ENCODE results near the gene EIF4E1B.

The EIF4E1B gene

DNA sequence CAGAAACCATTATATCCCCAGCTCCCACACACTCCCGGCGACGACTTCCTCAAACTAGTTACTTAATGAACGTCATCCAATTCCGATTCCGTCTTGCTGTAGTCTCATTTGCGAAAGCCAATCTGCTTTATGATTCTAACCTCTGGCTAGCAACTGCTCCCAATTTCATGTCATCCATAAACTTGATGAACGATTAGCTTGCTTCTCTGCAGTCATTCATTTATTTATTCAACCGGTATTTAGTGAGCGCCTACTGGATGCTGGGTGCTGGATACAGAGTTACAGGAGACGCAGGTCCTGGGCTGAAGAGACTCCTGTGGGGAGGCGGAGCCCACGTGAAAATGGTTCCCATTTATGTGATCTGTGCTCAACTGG is 63.0 kb downstream of the EIF4E1B start:
- TF ChIP-seq, protein P1, sequence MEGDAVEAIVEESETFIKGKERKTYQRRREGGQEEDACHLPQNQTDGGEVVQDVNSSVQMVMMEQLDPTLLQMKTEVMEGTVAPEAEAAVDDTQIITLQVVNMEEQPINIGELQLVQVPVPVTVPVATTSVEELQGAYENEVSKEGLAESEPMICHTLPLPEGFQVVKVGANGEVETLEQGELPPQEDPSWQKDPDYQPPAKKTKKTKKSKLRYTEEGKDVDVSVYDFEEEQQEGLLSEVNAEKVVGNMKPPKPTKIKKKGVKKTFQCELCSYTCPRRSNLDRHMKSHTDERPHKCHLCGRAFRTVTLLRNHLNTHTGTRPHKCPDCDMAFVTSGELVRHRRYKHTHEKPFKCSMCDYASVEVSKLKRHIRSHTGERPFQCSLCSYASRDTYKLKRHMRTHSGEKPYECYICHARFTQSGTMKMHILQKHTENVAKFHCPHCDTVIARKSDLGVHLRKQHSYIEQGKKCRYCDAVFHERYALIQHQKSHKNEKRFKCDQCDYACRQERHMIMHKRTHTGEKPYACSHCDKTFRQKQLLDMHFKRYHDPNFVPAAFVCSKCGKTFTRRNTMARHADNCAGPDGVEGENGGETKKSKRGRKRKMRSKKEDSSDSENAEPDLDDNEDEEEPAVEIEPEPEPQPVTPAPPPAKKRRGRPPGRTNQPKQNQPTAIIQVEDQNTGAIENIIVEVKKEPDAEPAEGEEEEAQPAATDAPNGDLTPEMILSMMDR (IDR thresholded peaks at IDR 0.05; ENCODE audit: insufficient read depth, low read depth, low read length, missing control alignments) = no peak
- no peak for DNase-seq (ENCODE audit: low read depth)
- no peak overlapping the region for H3K4me3 ChIP-seq (ENCODE audit: low read depth, low read length)

DNA sequence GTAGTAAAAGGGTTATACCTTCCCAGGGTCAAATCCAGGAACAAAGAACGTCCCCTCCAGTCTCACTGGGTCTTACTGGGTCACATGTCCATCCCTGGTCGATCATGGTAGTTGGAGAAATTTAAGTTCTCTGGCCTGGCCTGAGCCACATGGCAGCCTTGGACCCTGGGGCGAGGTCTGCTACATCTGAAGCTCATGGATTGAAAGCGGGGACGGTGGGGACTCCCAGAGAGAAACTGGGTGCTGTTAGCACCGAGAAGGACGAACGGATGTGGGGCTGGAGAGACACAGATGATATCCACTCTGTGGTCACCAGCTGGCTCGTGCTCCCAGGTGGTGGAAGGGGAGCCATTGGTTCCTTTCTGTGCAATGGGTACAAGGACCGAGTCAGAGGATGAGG is 63.7 kb downstream of the EIF4E1B start:
- no peak for DNase-seq (ENCODE audit: low read depth)

DNA sequence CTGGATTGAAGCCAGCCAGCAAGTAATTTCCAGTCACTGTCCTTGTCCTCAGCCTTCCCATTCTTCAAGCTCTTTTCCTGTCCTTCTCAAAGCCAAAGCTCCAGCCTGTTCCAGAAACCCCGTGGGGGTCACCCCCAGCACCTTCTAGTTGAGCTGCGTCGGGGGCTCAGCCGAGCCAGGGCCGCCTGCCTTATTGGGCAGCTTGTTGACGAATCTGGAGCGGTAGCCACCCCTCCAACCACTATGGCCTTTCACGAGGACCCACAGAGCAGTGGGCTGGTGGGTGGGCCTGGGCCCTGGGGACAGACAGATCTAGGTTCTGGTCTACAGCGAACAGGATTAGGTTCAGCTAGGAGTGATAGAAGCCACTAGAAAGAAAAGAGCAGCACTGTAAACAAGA is 64.2 kb downstream of the EIF4E1B start:
- TF ChIP-seq, protein P1 (IDR thresholded peaks at IDR 0.05; ENCODE audit: insufficient read depth, low read depth, low read length, missing control alignments) = no peak
- no peak overlapping the region for H3K4me3 ChIP-seq (ENCODE audit: low read depth, low read length)
- no peak for DNase-seq (ENCODE audit: low read depth)

More for the DNA sequence above, 63.7 kb downstream of the EIF4E1B start:
- TF ChIP-seq, protein P1 (IDR thresholded peaks at IDR 0.05; ENCODE audit: insufficient read depth, low read depth, low read length, missing control alignments) = no peak
- H3K4me3 ChIP-seq (ENCODE audit: low read depth, low read length) = no peak overlapping the region

DNA sequence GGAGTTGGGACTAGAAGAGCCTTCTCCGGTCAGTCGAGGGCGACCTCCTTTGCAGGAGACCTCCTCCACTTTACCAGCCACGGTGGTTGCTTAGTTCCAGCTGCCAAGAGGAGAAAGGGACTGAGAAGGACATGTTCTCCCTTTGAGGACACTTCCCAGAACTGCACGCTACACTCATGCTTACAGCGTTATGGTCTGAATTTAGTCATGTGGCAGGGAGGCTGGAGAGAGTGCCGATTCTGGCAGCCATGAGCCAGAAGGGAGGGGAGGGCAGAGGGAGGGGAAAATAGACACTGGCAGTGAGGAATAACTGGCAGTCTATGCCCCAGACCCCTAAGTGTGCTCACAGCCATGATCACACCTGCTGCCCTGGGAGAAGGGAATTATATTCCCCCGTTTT is 64.6 kb downstream of the EIF4E1B start:
- TF ChIP-seq, protein P1 (IDR thresholded peaks at IDR 0.05; ENCODE audit: insufficient read depth, low read depth, low read length, missing control alignments) = no peak
- no peak overlapping the region for H3K4me3 ChIP-seq (ENCODE audit: low read depth, low read length)
- no peak for DNase-seq (ENCODE audit: low read depth)

Data from GM12865 (cell line).